Spleen (tissue), 11 donors: Measurements from ENCODE around the gene SNX10. TPM values are rescaled to one million over a fixed set of nuclear protein-coding genes. Genes with fewer than 3 reads are reported as not detected.

Experiments
- DNase-seq: peaks from one replicate; pipeline ENCODE4 v3.0.0-alpha.2; 2020
- H3K27ac ChIP-seq, 8 donors: fragments of 200-600 bp; sonication (generic) in 7 of 8; 1 replicate in 4 of 8; 2 replicates in 4 of 8; pipeline versions ENCODE4 v1.5.0 to v1.8.0; 2016 to 2021; ENCODE audit warnings: inconsistent platforms in 4 of 8, mild to moderate bottlenecking in 4 of 8, moderate library complexity in 1 of 8
- H3K27me3 ChIP-seq, 7 donors: fragments of 200-600 bp; sonication (generic) in 6 of 7; replicated peaks in 1 of 7; 1 replicate in 4 of 7; 2 replicates in 3 of 7; pipeline versions ENCODE4 v1.5.0 to v1.8.0; 2016 to 2021; ENCODE audit warnings: inconsistent platforms in 3 of 7, mild to moderate bottlenecking in 1 of 7
- H3K36me3 ChIP-seq, 6 donors: fragments of 200-600 bp; sonication (generic) in 5 of 6; 1 replicate in 4 of 6; 2 replicates in 2 of 6; pipeline versions ENCODE4 v1.5.0 to v1.8.0; 2016 to 2021; ENCODE audit warnings: inconsistent platforms in 2 of 6
- H3K4me1 ChIP-seq, 6 donors: fragments of 200-600 bp; sonication (generic) in 5 of 6; 1 replicate in 3 of 6; 2 replicates in 3 of 6; pipeline versions ENCODE4 v1.5.0 to v1.8.0; 2016 to 2021; ENCODE audit warnings: inconsistent platforms in 3 of 6
- H3K4me3 ChIP-seq, 8 donors: fragments of 200-600 bp; sonication (generic) in 7 of 8; 1 replicate in 4 of 8; 2 replicates in 4 of 8; pipeline versions ENCODE4 v1.5.0 to v1.8.0; 2016 to 2021; ENCODE audit warnings: inconsistent platforms in 4 of 8, mild to moderate bottlenecking in 4 of 8, moderate library complexity in 2 of 8
- H3K9me3 ChIP-seq, 8 donors: fragments of 200-600 bp; sonication (generic) in 7 of 8; 1 replicate in 4 of 8; 2 replicates in 4 of 8; pipeline versions ENCODE4 v1.5.0 to v1.8.0; 2016 to 2021; ENCODE audit warnings: inconsistent platforms in 4 of 8
- CTCF ChIP-seq, 11 experiments: fragments of 200-600 bp in 7 of 11; fragments of 450-650 bp in 4 of 11; sonication (generic) in 4 of 11; IDR thresholded peaks in 8 of 11; conservative IDR thresholded peaks in 3 of 11; 1 replicate in 7 of 11; 2 replicates in 4 of 11; pipeline versions ENCODE4 v1.4.0 to v1.8.0; 2016 to 2021; ENCODE audit warnings: antibody characterized with exemption in 11 of 11, inconsistent platforms in 4 of 11, mild to moderate bottlenecking in 1 of 11
- POLR2A ChIP-seq, 3 donors: fragments of 450-650 bp; IDR thresholded peaks; one replicate each; pipeline ENCODE4 v1.5.1; 2017; ENCODE audit warnings: antibody characterized with exemption in 3 of 3, mild to moderate bottlenecking in 1 of 3
- POLR2AphosphoS5 ChIP-seq, 3 donors: sonication (generic); formaldehyde crosslinking; IDR thresholded peaks; one replicate each; pipeline ENCODE4 v1.5.1; 2017; ENCODE audit warnings: antibody characterized with exemption in 3 of 3
- WGBS, 5 donors: extraction: QIAGEN DNeasy Blood & Tissue Kit in 3 of 5; methylation state at CpG; one replicate each; pipeline versions ENCODE4 v1.1.5 to v1.1.7; 2013 to 2018; 5-methylcytosine and 5-hydroxymethylcytosine counted together
- intact Hi-C: fragments of 100-400 bp; cut with DNase I; formaldehyde crosslinking; loops from one replicate; pipeline ENCODE4 v1.15.0; 2023; ENCODE audit warnings: low total_unique reads
- polyA plus RNA-seq, 3 donors: library from polyadenylated mRNA; stranded (reverse); fragments of 200-250 nt; gene quantifications; one replicate each; pipeline ENCODE4 v1.2.1, GENCODE V29; 2013
- total RNA-seq, 7 donors: library from RNA; depleted of rRNA in 3 of 7; stranded (reverse); fragments of >200 nt in 3 of 7; fragmentation: NEBNext Ultra II Directional in 4 of 7; extraction: Animal tissue kit (Norgen Biotek cat#: 25700) in 4 of 7; gene quantifications; one replicate each; pipeline versions ENCODE4 v1.1.0 to v1.2.1, GENCODE V29; 2016 to 2021
- donor health status: healthy with polysubstance abuse.
- donor health status: DM: no; HTN: no; CAD: no; lungs with moderate emphysema.
- donor health status: DM: no; HTN: no; CAD: no.
- donor health status: Bipolar disorder and iron deficiency.
- donor health status: healthy.
- donor health status: DM: no; HTN: no; CAD: no.
- donor health status: DM: yes; HTN: yes; CAD: no.

Gene SNX10
- total and polyA plus RNA-seq, 10 donors, result 20.8 to 46.3 (median 38.7) TPM

GRCh38 chr7:26399736-26400135 is 108.1 kb downstream of the SNX10 start:
- Histone ChIP-seq H3K9me3 (no peaks in the 10 kb centered on the region), H3K4me1 (peaks cover 0 to 40% (median 19%) of the 10 kb centered on the region in 6 donors), H3K27ac (peak overlapping the region in 4 of 8 donors; percentile 87 to 91 (median 90)), H3K27me3 (peaks cover 0 to 37% (median 6%) of the 10 kb centered on the region in 7 donors), H3K4me3 (no peak overlapping the region), H3K36me3 (no peaks in the 10 kb centered on the region)
- 94 to 100% (median 100%) methylated on average over 1 of the region's 1 CpG for WGBS, 5 donors
- intact Hi-C loops, result no loop called here
- no peak for DNase-seq
- no peak for TF ChIP-seq CTCF (IDR thresholded peaks at IDR 0.05 in 8 of 11, conservative IDR thresholded peaks at IDR 0.05 in 3 of 11)
- TF ChIP-seq POLR2AphosphoS5 (IDR thresholded peaks at IDR 0.05), result no peak
- no peak for TF ChIP-seq POLR2A (IDR thresholded peaks at IDR 0.05)

- intact Hi-C loops, result no loop called here
- no peak for DNase-seq
- no peak overlapping the region for H3K4me3 ChIP-seq
- H3K4me1 ChIP-seq, result peaks cover 0 to 22% (median 11%) of the 10 kb centered on the region in 6 donors
- no peak overlapping the region for H3K27ac ChIP-seq
- 92 to 98% (median 95%) methylated on average over 3 of the region's 3 CpGs for whole genome bisulfite sequencing, 5 donors
- no peak for TF ChIP-seq POLR2A (IDR thresholded peaks at IDR 0.05)
- no peak for TF ChIP-seq POLR2AphosphoS5 (IDR thresholded peaks at IDR 0.05)
- no peak for TF ChIP-seq CTCF (IDR thresholded peaks at IDR 0.05 in 8 of 11, conservative IDR thresholded peaks at IDR 0.05 in 3 of 11)
- peaks cover 0 to 6% (median 0%) of the 10 kb centered on the region in 8 donors for H3K9me3 ChIP-seq
- H3K27me3 ChIP-seq, result peaks cover 0 to 6% (median 0%) of the 10 kb centered on the region in 7 donors
- no peaks in the 10 kb centered on the region for H3K36me3 ChIP-seq
Observed at GRCh38 chr7:26403640-26404039, 112.0 kb downstream of the SNX10 start.

GRCh38 chr7:26404189-26404996 is 112.7 kb downstream of the SNX10 start:
- no peak overlapping the region for H3K4me3 ChIP-seq
- no peak overlapping the region for H3K27ac ChIP-seq
- intact Hi-C loops, result no loop called here
- no peaks in the 10 kb centered on the region for H3K27me3 ChIP-seq
- H3K9me3 ChIP-seq, result peaks cover 0 to 6% (median 0%) of the 10 kb centered on the region in 8 donors
- TF ChIP-seq POLR2AphosphoS5 (IDR thresholded peaks at IDR 0.05) (no peak), POLR2A (IDR thresholded peaks at IDR 0.05) (no peak), CTCF (IDR thresholded peaks at IDR 0.05 in 8 of 11, conservative IDR thresholded peaks at IDR 0.05 in 3 of 11) (no peak)
- peaks cover 0 to 15% (median 4%) of the 10 kb centered on the region in 6 donors for H3K4me1 ChIP-seq
- 83 to 94% (median 93%) methylated on average over 10 of the region's 10 CpGs for WGBS, 5 donors
- no peaks in the 10 kb centered on the region for H3K36me3 ChIP-seq
- no peak for DNase-seq

- H3K4me1 ChIP-seq, result no peaks in the 10 kb centered on the region
- no peak overlapping the region for H3K27ac ChIP-seq
- TF ChIP-seq POLR2AphosphoS5 (IDR thresholded peaks at IDR 0.05), result no peak
- no peak for TF ChIP-seq CTCF (IDR thresholded peaks at IDR 0.05 in 8 of 11, conservative IDR thresholded peaks at IDR 0.05 in 3 of 11)
- TF ChIP-seq POLR2A (IDR thresholded peaks at IDR 0.05), result no peak
- H3K9me3 ChIP-seq, result peaks cover 0 to 6% (median 0%) of the 10 kb centered on the region in 8 donors
- H3K27me3 ChIP-seq, result no peaks in the 10 kb centered on the region
- intact Hi-C loops, result no loop called here
- no peak overlapping the region for H3K4me3 ChIP-seq
- no peaks in the 10 kb centered on the region for H3K36me3 ChIP-seq
- DNase-seq, result no peak
- 67 to 94% (median 89%) methylated on average over 2 of the region's 2 CpGs for WGBS, 5 donors
Observed at GRCh38 chr7:26406433-26406832, 114.8 kb downstream of the SNX10 start.
